SK-N-SH (cell line): ENCODE measurements around the gene TPSB2. TPM values are rescaled to one million over a fixed set of nuclear protein-coding genes. Genes with fewer than 3 reads are reported as not detected.
A peak's percentile ranks its signal among the peaks of the same experiment; 100 is the strongest.
"Not testable (repeated sequence)": the region's sequence is repeated elsewhere in the genome, so short reads cannot be mapped to it uniquely, and the experiment has no call there.

Source experiments
- CTCF ChIA-PET: fragments of 300-600, 350-600 bp; formaldehyde crosslinking; extraction: SDS; loops from one replicate; lab custom pipeline; 2021; lab: Yijun Ruan, JAX
- POLR2A ChIA-PET: fragments of 350-600 bp; sonication (Branson Sonifier 250); formaldehyde crosslinking; extraction: SDS; loops from one replicate; lab custom pipeline; 2020; ENCODE audit warnings: antibody characterized with exemption, inconsistent platforms; lab: Yijun Ruan, JAX
- DNase-seq: peaks from one replicate; pipeline ENCODE4 v3.0.0; 2012
- H2AFZ ChIP-seq: fragments of 200-600 bp; sonication (generic); 2 replicates; pipeline ENCODE4 v1.8.1; 2016; ENCODE audit warnings: antibody characterized with exemption, mild to moderate bottlenecking, low read depth
- H3F3A ChIP-seq: fragments of 200-600 bp; sonication (generic); replicated peaks from 2 replicates; pipeline ENCODE3; 2016; ENCODE audit warnings: antibody characterized with exemption, mild to moderate bottlenecking; ENCODE audit not compliant: insufficient read depth
- H3K27ac ChIP-seq, 2 experiments: fragments of 200-500 bp in 1 of 2; fragments of 200-600 bp in 1 of 2; sonication (Bioruptor generic) in 1 of 2; sonication (generic), shearing (Covaris generic) in 1 of 2; 2 replicates each; pipeline versions ENCODE4 v1.5.1 to v1.6.1; 2014 to 2016; ENCODE audit warnings: low read depth in 2 of 2, inconsistent platforms in 1 of 2, low read length in 1 of 2, mild to moderate bottlenecking in 1 of 2, mixed read lengths in 1 of 2
- H3K27me3 ChIP-seq: fragments of 200-600 bp; sonication (generic), shearing (Covaris generic); 2 replicates; pipeline ENCODE4 v1.6.1; 2016; ENCODE audit warnings: mixed run types; ENCODE audit not compliant: insufficient read depth
- H3K36me3 ChIP-seq, 2 experiments: fragments of 200-500 bp in 1 of 2; fragments of 200-600 bp in 1 of 2; sonication (Bioruptor generic) in 1 of 2; sonication (generic) in 1 of 2; replicated peaks in 1 of 2; 2 replicates each; pipeline versions ENCODE3 to v1.5.1; 2014 to 2016; ENCODE audit warnings: low read length in 1 of 2, mild to moderate bottlenecking in 1 of 2; ENCODE audit not compliant: insufficient read depth in 2 of 2, control insufficient read depth in 1 of 2
- H3K4me1 ChIP-seq, 2 experiments: fragments of 200-500 bp in 1 of 2; fragments of 200-600 bp in 1 of 2; sonication (Bioruptor generic) in 1 of 2; sonication (generic), shearing (Covaris generic) in 1 of 2; 2 replicates each; pipeline versions ENCODE4 v1.5.1 to v1.6.1; 2014 to 2016; ENCODE audit warnings: low read depth in 1 of 2, low read length in 1 of 2, mixed run types in 1 of 2; ENCODE audit not compliant: insufficient read depth in 2 of 2, control insufficient read depth in 1 of 2
- H3K4me2 ChIP-seq: fragments of 200-600 bp; sonication (generic), shearing (Covaris generic); 2 replicates; pipeline ENCODE4 v1.6.1; 2017; ENCODE audit warnings: mixed run types
- H3K4me3 ChIP-seq, 2 experiments: fragments of 200-500 bp in 1 of 2; fragments of 200-600 bp in 1 of 2; sonication (Bioruptor generic) in 1 of 2; sonication (generic), shearing (Covaris generic) in 1 of 2; 2 replicates each; pipeline versions ENCODE4 v1.5.1 to v1.8.1; 2014 to 2016; ENCODE audit warnings: low read depth in 2 of 2, inconsistent platforms in 1 of 2, low read length in 1 of 2, mild to moderate bottlenecking in 1 of 2, mixed read lengths in 1 of 2, moderate library complexity in 1 of 2
- H3K79me2 ChIP-seq: fragments of 200-600 bp; sonication (generic); 2 replicates; pipeline ENCODE4 v1.8.1; 2017; ENCODE audit warnings: mild to moderate bottlenecking; ENCODE audit not compliant: insufficient read depth
- H3K9ac ChIP-seq: fragments of 200-600 bp; sonication (generic); 2 replicates; pipeline ENCODE4 v1.6.1; 2017; ENCODE audit warnings: mixed run types
- H3K9me2 ChIP-seq: fragments of 200-600 bp; sonication (generic); 2 replicates; pipeline ENCODE4 v1.6.1; 2017; ENCODE audit warnings: mixed run types
- H3K9me3 ChIP-seq: fragments of 200-600 bp; sonication (generic); 2 replicates; pipeline ENCODE4 v1.6.1; 2017; ENCODE audit warnings: mixed run types, mild to moderate bottlenecking, moderate library complexity
- H4K20me1 ChIP-seq: fragments of 200-600 bp; sonication (generic); 2 replicates; pipeline ENCODE4 v1.6.1; 2017; ENCODE audit warnings: mild to moderate bottlenecking, mixed run types; ENCODE audit not compliant: insufficient read depth
- CHD2 ChIP-seq: fragments of 150-350 bp; IDR thresholded peaks from 2 replicates; pipeline ENCODE4 v1.6.1; 2018; ENCODE audit warnings: low read length; ENCODE audit not compliant: partially characterized antibody
- ELF1 ChIP-seq: IDR thresholded peaks from 2 replicates; pipeline ENCODE4 v1.4.0; 2012
- EP300 ChIP-seq, 2 experiments: IDR thresholded peaks; 2 replicates each; pipeline versions ENCODE4 v1.4.0 to v1.6.1; 2012; ENCODE audit warnings: borderline replicate concordance in 1 of 2, low read depth in 1 of 2, low read length in 1 of 2
- FOSL2 ChIP-seq: IDR thresholded peaks from 2 replicates; pipeline ENCODE4 v1.4.0; 2012; ENCODE audit warnings: low read depth, mild to moderate bottlenecking, moderate library complexity, borderline replicate concordance
- FOXJ3 ChIP-seq: sonication (generic); formaldehyde crosslinking; IDR thresholded peaks from 2 replicates; pipeline ENCODE4 v1.5.1; 2020; ENCODE audit warnings: mild to moderate bottlenecking, missing genetic modification reagents
- IRF3 ChIP-seq: fragments of 150-350 bp; IDR thresholded peaks from 2 replicates; pipeline ENCODE4 v1.6.1; 2016; ENCODE audit warnings: mild to moderate bottlenecking, low read depth, low read length
- MXI1 ChIP-seq: IDR thresholded peaks from 2 replicates; pipeline ENCODE4 v1.6.1; 2012; ENCODE audit warnings: mild to moderate bottlenecking, low read depth, low read length, improper control_type of control experiment
- NFIC ChIP-seq: IDR thresholded peaks from 2 replicates; pipeline ENCODE4 v1.4.0; 2012; ENCODE audit warnings: borderline replicate concordance
- NRF1 ChIP-seq: IDR thresholded peaks from 2 replicates; pipeline ENCODE4 v1.6.1; 2012; ENCODE audit warnings: low read depth, mild to moderate bottlenecking, low read length
- POLR2AphosphoS5 ChIP-seq: IDR thresholded peaks from 2 replicates; pipeline ENCODE4 v1.6.1; 2012; ENCODE audit warnings: low read depth, low read length
- RCOR1 ChIP-seq: fragments of 150-350 bp; IDR thresholded peaks from 2 replicates; pipeline ENCODE4 v1.6.1; 2017; ENCODE audit warnings: antibody characterized with exemption, low read length
- REST ChIP-seq: IDR thresholded peaks from 2 replicates; pipeline ENCODE4 v1.6.1; 2012; ENCODE audit warnings: mild to moderate bottlenecking, low read depth, low read length, moderate library complexity
- SIN3A ChIP-seq: IDR thresholded peaks from 2 replicates; pipeline ENCODE4 v1.6.1; 2012; ENCODE audit warnings: low read depth, mild to moderate bottlenecking, low read length, moderate library complexity, borderline replicate concordance
- SMC3 ChIP-seq: IDR thresholded peaks from 2 replicates; pipeline ENCODE4 v1.6.1; 2012; ENCODE audit warnings: low read depth, low read length, improper control_type of control experiment
- TAF1 ChIP-seq: IDR thresholded peaks from 2 replicates; pipeline ENCODE4 v1.6.1; 2012; ENCODE audit warnings: low read depth, mild to moderate bottlenecking, low read length, moderate library complexity, borderline replicate concordance
- TCF12 ChIP-seq: IDR thresholded peaks from 2 replicates; pipeline ENCODE4 v1.4.0; 2012
- YY1 ChIP-seq: IDR thresholded peaks from 2 replicates; pipeline ENCODE4 v1.4.0; 2012; ENCODE audit warnings: low read depth, mild to moderate bottlenecking
- WGBS: methylation state at CpG from one replicate; pipeline ENCODE4 v1.1.6; 2017; ENCODE audit warnings: low lambda C conversion rate; 5-methylcytosine and 5-hydroxymethylcytosine counted together
- polyA plus RNA-seq, 3 experiments: library from polyadenylated mRNA; depleted of rRNA; stranded (reverse); fragments of >200 nt; gene quantifications; 2 replicates each; pipeline ENCODE4 v1.2.3, GENCODE V29; 2012
- TF ChIP-seq, protein P1 (sequence below): IDR thresholded peaks from 2 replicates; pipeline ENCODE4 v1.4.0; 2012; ENCODE audit warnings: low read depth, borderline replicate concordance
- TF ChIP-seq, protein P2 (sequence below): fragments of 150-350 bp; IDR thresholded peaks from 2 replicates; pipeline ENCODE4 v1.6.1; 2017; ENCODE audit warnings: antibody characterized with exemption, low read length, low read depth, borderline replicate concordance

Gene TPSB2
- polyA plus RNA-seq, 1 of the 3 experiments (the other 2 are of a cell fraction), result not detected

DNA sequence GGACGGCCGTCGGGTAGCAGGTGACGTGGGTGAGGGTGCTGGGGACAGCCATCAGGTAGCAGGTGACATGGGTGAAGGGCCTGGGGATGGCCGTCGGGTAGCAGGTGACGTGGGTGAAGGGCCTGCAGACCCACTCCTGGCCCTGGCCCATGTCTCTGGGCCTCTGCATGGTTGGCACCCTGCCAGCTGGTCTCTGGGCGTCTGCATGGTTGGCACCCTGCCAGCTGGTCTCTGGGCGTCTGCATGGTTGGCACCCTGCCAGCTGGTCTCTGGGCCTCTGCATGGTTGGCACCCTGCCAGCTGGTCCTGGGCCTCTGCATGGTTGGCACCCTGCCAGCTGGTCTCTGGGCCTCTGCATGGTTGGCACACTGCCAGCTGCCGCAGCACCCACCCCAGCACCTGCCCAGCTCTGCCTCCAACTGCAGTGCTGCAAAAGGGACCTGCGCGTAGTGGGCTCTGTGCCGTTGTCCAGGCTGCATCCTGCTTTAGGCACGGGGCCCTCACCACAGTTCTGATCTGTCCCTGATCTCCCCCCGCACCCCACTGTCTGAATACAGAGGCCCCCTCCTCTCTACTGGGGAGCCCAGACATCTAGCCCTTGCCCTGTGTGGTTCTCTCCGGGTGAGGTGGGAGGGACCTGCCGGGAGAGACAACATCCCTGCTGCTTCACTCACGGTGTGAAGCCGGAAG lies 41.9 kb upstream of the TPSB2 start:
- peak; percentile 89 for DNase-seq
- H2AFZ ChIP-seq, H3K4me3 ChIP-seq, H3F3A ChIP-seq, H3K27ac ChIP-seq, H3K36me3 ChIP-seq, H3K9me2 ChIP-seq, CTCF ChIA-PET, H3K4me2 ChIP-seq, H4K20me1 ChIP-seq, H3K9ac ChIP-seq, H3K79me2 ChIP-seq, H3K9me3 ChIP-seq: not testable (repeated sequence)
- WGBS, result 13% methylated on average over 7 of the region's 19 CpGs
- Histone ChIP-seq H3K27me3 (peaks cover 70% of the 10 kb centered on the region), H3K4me1 (peaks cover 0 to 19% of the 10 kb centered on the region in 2 experiments; a peak in 1 of 4 replicates)
- POLR2A ChIA-PET, result interaction anchor here (0.6 kb wide), 1 partner anchor 513 kb away, joined by 3 read pairs; no protein-coding TSS in a partner anchor
- 0 out of 2 replicates have a peak, but pooled peaks have one; percentile 43 for TF ChIP-seq POLR2AphosphoS5
- peak; percentile 69 for TF ChIP-seq TCF12
- TF ChIP-seq RCOR1, result peak; percentile 85
- TF ChIP-seq NFIC, result peak; percentile 100
- TF ChIP-seq CHD2, result peak; percentile 69
- peak; percentile 53; the same call in 1 of the 2 replicates for TF ChIP-seq MXI1
- TF ChIP-seq EP300 (IDR thresholded peaks at IDR 0.05; ENCODE audit: borderline replicate concordance in 1 of 2, low read depth in 1 of 2, low read length in 1 of 2), result peak in 1 of 2 experiments; percentile 76; a peak in 1 of 4 replicates
- peak; percentile 91 for TF ChIP-seq FOXJ3

DNA sequence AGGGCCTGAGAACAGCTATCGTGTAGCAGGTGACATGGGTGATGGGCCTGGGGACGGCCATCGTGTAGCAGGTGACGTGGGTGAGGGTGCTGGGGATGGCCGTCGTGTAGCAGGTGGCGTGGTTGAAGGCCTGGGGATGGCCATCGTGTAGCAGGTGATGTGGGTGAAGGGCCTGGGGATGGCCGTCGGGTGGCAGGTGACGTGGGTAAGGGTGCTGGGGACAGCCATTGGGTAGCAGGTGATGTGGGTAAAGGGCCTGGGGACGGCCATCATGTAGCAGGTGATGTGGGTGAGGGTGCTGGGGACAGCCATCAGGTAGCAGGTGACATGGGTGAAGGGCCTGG lies 41.4 kb upstream of the TPSB2 start:
- H2AFZ ChIP-seq, result no peak overlapping the region
- CTCF ChIA-PET, result interaction anchor here (0.7 to 1.6 kb wide), 2 partner anchors 19 to 30 kb away, joined by 3 to 6 read pairs; no protein-coding TSS in a partner anchor
- WGBS, result 0% methylated on average over 5 of the region's 12 CpGs
- TF ChIP-seq, protein P1, sequence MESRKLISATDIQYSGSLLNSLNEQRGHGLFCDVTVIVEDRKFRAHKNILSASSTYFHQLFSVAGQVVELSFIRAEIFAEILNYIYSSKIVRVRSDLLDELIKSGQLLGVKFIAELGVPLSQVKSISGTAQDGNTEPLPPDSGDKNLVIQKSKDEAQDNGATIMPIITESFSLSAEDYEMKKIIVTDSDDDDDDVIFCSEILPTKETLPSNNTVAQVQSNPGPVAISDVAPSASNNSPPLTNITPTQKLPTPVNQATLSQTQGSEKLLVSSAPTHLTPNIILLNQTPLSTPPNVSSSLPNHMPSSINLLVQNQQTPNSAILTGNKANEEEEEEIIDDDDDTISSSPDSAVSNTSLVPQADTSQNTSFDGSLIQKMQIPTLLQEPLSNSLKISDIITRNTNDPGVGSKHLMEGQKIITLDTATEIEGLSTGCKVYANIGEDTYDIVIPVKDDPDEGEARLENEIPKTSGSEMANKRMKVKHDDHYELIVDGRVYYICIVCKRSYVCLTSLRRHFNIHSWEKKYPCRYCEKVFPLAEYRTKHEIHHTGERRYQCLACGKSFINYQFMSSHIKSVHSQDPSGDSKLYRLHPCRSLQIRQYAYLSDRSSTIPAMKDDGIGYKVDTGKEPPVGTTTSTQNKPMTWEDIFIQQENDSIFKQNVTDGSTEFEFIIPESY, result no peak
- TF ChIP-seq POLR2AphosphoS5 (no peak), RCOR1 (no peak), TCF12 (no peak), ELF1 (no peak), FOSL2 (no peak), YY1 (no peak), REST (no peak), SIN3A (no peak), IRF3 (no peak), NRF1 (no peak), TAF1 (no peak), SMC3 (no peak)
- TF ChIP-seq, protein P2, sequence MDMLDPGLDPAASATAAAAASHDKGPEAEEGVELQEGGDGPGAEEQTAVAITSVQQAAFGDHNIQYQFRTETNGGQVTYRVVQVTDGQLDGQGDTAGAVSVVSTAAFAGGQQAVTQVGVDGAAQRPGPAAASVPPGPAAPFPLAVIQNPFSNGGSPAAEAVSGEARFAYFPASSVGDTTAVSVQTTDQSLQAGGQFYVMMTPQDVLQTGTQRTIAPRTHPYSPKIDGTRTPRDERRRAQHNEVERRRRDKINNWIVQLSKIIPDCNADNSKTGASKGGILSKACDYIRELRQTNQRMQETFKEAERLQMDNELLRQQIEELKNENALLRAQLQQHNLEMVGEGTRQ, result no peak

More for the DNA sequence above, 41.4 kb upstream of the TPSB2 start:
- Histone ChIP-seq H3K9me2 (no peaks in the 10 kb centered on the region), H3K27me3 (peaks cover 73% of the 10 kb centered on the region), H3K4me2 (no peak overlapping the region), H3K4me1 (peaks cover 0 to 19% of the 10 kb centered on the region in 2 experiments; a peak in 1 of 4 replicates), H4K20me1 (no peaks in the 10 kb centered on the region), H3K4me3 (no peak overlapping the region), H3F3A (no peaks in the 10 kb centered on the region), H3K79me2 (no peaks in the 10 kb centered on the region), H3K36me3 (no peaks in the 10 kb centered on the region), H3K27ac (no peak overlapping the region), H3K9ac (no peak overlapping the region), H3K9me3 (no peaks in the 10 kb centered on the region)
- no peak for DNase-seq
- POLR2A ChIA-PET, result interaction anchor here (0.6 kb wide), 1 partner anchor 513 kb away, joined by 3 read pairs; no protein-coding TSS in a partner anchor
